GM19193 (cell line): ENCODE data around the gene CYTL1.

Experiments used
- POLR2A ChIP-seq: IDR thresholded peaks from 4 replicates; pipeline ENCODE4 v1.6.1; 2011; ENCODE audit not compliant: insufficient read depth, insufficient read length; ENCODE audit errors: extremely low read depth

Gene CYTL1

GRCh38 chr4:5040856-5041620, 21.8 kb upstream of the CYTL1 start:
- no peak for TF ChIP-seq POLR2A

DNA sequence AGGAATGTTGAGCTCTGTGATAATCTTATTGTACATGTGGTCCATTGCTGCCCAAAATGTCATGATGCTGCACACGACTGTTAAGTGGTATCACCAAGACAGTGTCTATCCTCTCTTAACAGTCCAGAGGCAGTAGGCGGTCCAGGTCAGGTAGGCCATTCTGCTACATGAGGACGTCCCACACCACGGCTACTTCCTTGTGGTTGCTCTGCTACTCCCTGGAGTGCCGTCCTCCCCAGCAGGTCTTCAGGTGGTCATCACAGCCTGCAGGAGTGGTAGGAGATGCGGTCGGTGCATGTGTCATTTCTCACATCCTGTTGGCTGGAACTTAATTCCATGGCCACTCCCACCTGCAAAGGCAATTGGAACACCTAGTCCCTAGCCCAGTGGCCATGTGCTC, 20.5 kb upstream of the CYTL1 start:
- no peak for TF ChIP-seq POLR2A

DNA sequence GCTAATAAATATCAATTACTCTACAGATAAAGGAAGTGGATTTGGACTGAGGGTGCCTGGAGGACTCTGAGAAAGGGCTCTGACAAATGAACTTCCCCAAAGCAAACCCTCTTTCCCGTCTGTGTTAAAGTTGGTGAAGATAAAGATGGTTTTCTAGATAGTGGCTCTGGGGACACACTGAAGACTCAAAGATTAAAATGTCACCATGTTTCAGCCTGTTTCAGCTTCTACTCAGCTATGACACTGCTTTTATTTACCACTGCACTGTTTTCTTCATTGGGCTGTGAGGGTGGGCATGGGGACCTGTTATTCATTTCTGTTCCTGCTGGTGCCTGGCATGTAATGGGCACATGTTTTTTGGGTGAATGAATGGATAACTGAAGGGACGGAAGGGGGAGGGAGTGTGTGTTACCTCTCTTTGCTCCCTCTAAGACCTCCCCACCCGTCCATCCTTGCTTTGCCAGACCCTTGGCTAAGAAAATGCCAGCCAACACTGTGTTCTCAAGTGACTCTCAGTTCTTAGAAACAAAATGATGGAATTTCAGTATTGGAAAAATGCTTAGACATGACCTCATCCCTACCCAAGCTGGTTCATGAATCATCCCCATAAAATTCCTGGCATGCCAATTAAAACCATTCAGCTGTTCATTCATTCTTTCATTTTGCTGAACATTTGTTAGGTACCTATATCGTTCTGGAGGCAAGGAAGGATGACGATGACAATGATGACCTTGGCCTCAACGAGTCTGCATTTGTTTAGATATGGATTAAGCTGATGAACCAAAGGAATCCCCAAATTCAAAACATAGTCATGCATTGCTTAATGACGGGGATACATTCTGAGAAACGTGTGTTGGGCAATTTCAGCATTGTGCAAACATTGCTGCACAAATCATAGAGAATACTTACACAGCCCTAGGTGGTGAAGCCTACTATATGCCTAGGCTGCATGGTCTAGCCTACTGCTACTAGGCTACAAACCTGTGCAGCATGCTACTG, 18.6 kb upstream of the CYTL1 start:
- TF ChIP-seq POLR2A: no peak

DNA sequence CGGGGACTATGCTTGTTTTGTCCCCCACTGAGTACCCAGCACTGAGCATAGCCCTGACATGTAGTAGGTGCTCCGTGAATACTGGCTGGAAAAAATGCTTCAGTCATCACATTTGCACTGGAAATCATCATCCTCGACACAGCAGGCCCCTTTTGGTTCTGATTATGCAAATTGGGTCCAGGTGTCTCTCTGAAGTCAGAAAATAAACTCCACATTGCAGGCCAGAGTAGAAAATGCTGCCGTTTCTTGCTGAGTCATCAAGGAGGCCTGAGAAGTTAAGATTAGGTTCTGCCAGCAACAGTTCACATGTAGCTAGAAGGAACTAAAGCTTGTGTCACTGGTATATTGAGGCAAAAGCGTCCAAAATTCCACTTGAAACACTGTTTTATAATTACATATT, 17.0 kb upstream of the CYTL1 start:
- TF ChIP-seq POLR2A: no peak

DNA sequence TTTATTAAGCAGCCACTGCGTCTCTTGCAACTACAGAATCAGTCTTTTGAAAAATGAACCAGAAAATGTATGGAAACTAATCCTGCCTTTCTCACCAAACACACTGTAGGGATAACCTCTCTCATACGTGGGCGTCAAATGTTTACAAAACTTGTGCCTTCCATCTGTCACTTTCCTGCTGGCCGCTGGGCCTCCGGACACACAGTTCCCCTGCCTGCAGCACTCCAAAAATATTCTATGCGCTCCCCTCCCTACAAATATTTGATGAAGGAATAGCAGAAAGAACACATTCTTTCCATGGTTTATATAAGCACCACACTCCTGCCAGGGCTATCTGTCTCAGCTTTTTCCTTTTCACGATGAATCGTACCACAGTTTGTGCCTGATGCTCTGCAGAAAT, 14.9 kb upstream of the CYTL1 start:
- no peak for TF ChIP-seq POLR2A

DNA sequence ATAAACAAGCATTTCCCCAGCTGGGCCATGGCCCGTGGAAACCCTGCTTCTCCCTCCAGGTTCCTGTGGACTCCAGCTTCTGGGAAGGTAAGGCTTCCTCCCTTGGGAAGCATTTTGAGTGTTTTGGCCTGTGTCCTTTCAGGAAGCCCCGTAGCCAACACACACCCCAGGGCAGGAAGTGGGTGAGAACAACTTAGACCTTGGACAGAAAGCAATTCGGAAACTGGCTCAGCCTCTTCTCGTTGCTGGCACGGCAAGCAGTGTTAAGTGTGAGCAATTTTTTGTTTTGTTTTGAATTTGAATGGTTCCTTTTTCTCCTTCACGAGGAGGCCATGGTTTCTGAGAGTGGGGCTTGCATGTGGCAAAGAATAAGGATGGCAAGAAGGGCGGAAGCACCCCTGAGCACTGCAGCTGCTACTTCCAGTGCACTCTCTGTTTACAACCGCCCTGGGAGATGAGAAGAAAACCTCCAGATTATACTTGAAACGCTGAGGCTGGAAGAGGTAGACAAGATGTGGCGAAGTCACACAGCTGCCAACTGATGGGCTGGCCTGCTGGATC, 14.1 kb upstream of the CYTL1 start:
- no peak for TF ChIP-seq POLR2A

DNA sequence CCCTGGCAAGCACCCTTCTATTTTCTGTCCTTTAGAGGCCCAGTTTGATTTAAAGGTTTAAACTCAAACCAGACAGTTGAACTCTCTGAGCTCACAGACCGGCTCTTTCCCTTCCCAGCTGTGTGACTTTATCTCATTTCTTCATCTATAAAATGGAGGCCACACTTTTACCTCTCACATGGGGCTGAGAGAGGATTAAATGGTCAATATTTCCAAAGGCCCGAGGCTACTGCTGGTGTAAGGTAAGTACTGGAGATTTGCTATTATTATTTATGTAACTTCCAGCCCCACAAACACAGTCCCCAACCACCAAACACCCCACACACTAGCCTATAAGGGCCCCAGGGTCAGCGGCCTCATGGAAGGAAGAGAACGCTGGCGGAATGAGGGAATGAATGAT, 13.6 kb upstream of the CYTL1 start:
- no peak for TF ChIP-seq POLR2A

- no peak for TF ChIP-seq POLR2A
Observed at GRCh38 chr4:5030927-5031326, 11.7 kb upstream of the CYTL1 start.

- TF ChIP-seq POLR2A: no peak
Observed at GRCh38 chr4:5030221-5030620, 11.0 kb upstream of the CYTL1 start.

DNA sequence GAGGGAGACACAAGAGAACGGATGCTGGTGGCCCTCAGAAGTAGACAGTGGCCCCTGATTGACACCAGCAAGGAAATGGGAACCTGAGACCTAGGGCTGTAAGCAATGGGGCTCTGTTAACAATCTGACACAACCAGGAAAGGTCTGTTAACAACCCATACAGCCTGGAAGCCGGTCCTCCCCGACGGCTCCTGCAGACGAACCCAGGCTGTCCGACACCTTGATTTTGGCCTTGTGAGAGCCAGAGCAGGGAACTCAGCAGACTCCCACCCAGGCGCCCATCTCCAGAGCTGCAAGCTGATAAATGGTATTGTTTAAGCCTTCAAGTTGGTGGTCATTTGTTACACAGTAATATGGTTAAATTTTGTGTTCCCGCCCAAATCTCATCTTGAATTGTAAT, 10.2 kb upstream of the CYTL1 start:
- no peak for TF ChIP-seq POLR2A

GRCh38 chr4:5028480-5028879, 9.2 kb upstream of the CYTL1 start:
- TF ChIP-seq POLR2A: no peak

GRCh38 chr4:5027346-5027745, 8.1 kb upstream of the CYTL1 start:
- TF ChIP-seq POLR2A: no peak

- no peak for TF ChIP-seq POLR2A
Observed at GRCh38 chr4:5026371-5026770, 7.1 kb upstream of the CYTL1 start.

GRCh38 chr4:5024673-5025072, 5.4 kb upstream of the CYTL1 start:
- TF ChIP-seq POLR2A: no peak

- no peak for TF ChIP-seq POLR2A
Observed at GRCh38 chr4:5021546-5021945, 2.3 kb upstream of the CYTL1 start.

GRCh38 chr4:5020341-5020740, 1.1 kb upstream of the CYTL1 start:
- TF ChIP-seq POLR2A: no peak

DNA sequence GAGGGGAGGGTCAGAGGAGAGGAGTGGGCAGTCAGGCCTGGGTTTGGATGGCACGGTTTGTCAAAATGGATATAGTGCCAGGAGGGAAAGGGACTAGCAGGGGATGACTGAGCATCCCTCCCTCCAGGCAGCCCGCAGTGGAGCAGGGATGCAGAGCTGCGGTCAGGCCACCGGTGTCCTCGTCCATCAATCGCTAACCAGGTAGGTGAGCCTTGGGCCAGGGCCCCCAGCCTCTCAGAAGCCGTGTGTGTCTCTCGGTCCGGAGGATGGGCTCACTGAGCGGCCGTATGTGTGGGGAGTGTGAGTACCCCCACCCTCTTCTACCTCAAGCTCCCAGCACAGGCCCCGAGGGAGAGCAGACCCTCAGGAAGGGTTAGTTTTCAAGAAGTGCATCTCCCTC, 538 bp upstream of the CYTL1 start:
- no peak for TF ChIP-seq POLR2A

DNA sequence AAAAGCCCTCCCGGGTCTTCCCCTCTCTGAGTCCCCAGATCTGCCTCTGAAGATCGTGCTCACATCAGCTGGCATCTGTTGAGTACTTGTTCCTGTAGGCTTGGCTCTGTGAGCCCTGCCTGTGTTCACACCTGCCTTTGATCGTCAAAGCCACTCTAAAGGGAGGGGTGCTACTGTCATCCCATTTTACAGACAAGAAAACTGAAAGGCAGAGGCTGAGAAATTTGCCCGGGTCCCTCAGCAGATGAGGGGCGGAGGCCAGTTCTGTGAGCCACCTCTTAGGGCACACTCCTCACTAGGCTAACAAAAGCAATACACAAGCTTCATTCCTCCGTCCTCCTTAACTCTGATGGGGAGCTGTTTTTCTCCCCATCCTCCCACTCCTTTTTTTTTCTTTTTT, 655 bp downstream of the CYTL1 start:
- no peak for TF ChIP-seq POLR2A
